SU-DHL-6 (cell line): ENCODE measurements around the gene FRZB.

Source experiments
- H2AFZ ChIP-seq: fragments of 200-600 bp; sonication (generic); 2 replicates; pipeline ENCODE4 v1.6.1; 2014; ENCODE audit warnings: low read depth, mild to moderate bottlenecking, moderate library complexity, mixed read lengths, antibody characterized with exemption, low read length; ENCODE audit not compliant: severe bottlenecking
- H3F3A ChIP-seq: fragments of 200-600 bp; shearing (Covaris generic); 2 replicates; pipeline ENCODE4 v1.6.0; 2016; ENCODE audit warnings: antibody characterized with exemption, mild to moderate bottlenecking; ENCODE audit not compliant: insufficient read depth
- H3K27ac ChIP-seq: fragments of 200-600 bp; sonication (generic); 2 replicates; pipeline ENCODE4 v1.5.1; 2016; ENCODE audit warnings: low read depth, mild to moderate bottlenecking, low read length, moderate library complexity, mixed read lengths
- H3K27me3 ChIP-seq: fragments of 200-600 bp; sonication (generic), shearing (Covaris generic); 2 replicates; pipeline ENCODE4 v1.6.0; 2014; ENCODE audit warnings: mild to moderate bottlenecking, low read length
- H3K36me3 ChIP-seq: fragments of 200-600 bp; sonication (generic); 2 replicates; pipeline ENCODE4 v1.6.1; 2014; ENCODE audit warnings: mild to moderate bottlenecking, low read length, mixed read lengths
- H3K4me2 ChIP-seq: fragments of 300-600, 200-600 bp; shearing (Covaris generic), sonication (generic); 2 replicates; pipeline ENCODE4 v1.6.0; 2014; ENCODE audit warnings: low read length, low read depth, mild to moderate bottlenecking; ENCODE audit not compliant: poor library complexity, severe bottlenecking
- H3K4me3 ChIP-seq: fragments of 200-600 bp; sonication (generic); 2 replicates; pipeline ENCODE4 v1.5.1; 2014; ENCODE audit warnings: antibody characterized with exemption, low read length, mild to moderate bottlenecking, mixed read lengths; ENCODE audit not compliant: insufficient read depth, poor library complexity, severe bottlenecking
- H3K79me2 ChIP-seq: fragments of 200-600 bp; sonication (generic); 2 replicates; pipeline ENCODE4 v1.6.1; 2014; ENCODE audit warnings: mild to moderate bottlenecking, low read length, moderate library complexity; ENCODE audit not compliant: insufficient read depth
- H3K9ac ChIP-seq: fragments of 200-600 bp; sonication (generic); 2 replicates; pipeline ENCODE4 v1.7.0; 2014; ENCODE audit warnings: mild to moderate bottlenecking, low read length
- H3K9me2 ChIP-seq: fragments of 200-600 bp; sonication (generic); replicated peaks from 2 replicates; pipeline ENCODE4 v1.6.1; 2014; ENCODE audit warnings: low read length; ENCODE audit not compliant: insufficient read depth
- H3K9me3 ChIP-seq: fragments of 200-600 bp; sonication (generic); 2 replicates; pipeline ENCODE4 v1.6.1; 2014; ENCODE audit warnings: low read length, mixed read lengths; ENCODE audit not compliant: insufficient read depth
- H4K20me1 ChIP-seq: fragments of 200-600 bp; sonication (generic); 2 replicates; pipeline ENCODE4 v1.6.1; 2014; ENCODE audit warnings: low read depth, mild to moderate bottlenecking, antibody characterized with exemption, low read length, moderate library complexity, mixed read lengths
- EZH2phosphoT487 ChIP-seq: fragments of 200-600 bp; sonication (generic), shearing (Covaris generic); conservative IDR thresholded peaks from 2 replicates; pipeline ENCODE4 v1.6.1; 2018; ENCODE audit warnings: mild to moderate bottlenecking, antibody characterized with exemption, low read length, moderate library complexity, mixed read lengths
- TF ChIP-seq, protein P1 (sequence below): fragments of 200-600 bp; sonication (generic); IDR thresholded peaks from one replicate; pipeline ENCODE4 v1.5.1; 2017; ENCODE audit warnings: antibody characterized with exemption, mild to moderate bottlenecking, low read length, moderate library complexity; ENCODE audit not compliant: insufficient read depth, poor library complexity, severe bottlenecking

Gene FRZB

DNA sequence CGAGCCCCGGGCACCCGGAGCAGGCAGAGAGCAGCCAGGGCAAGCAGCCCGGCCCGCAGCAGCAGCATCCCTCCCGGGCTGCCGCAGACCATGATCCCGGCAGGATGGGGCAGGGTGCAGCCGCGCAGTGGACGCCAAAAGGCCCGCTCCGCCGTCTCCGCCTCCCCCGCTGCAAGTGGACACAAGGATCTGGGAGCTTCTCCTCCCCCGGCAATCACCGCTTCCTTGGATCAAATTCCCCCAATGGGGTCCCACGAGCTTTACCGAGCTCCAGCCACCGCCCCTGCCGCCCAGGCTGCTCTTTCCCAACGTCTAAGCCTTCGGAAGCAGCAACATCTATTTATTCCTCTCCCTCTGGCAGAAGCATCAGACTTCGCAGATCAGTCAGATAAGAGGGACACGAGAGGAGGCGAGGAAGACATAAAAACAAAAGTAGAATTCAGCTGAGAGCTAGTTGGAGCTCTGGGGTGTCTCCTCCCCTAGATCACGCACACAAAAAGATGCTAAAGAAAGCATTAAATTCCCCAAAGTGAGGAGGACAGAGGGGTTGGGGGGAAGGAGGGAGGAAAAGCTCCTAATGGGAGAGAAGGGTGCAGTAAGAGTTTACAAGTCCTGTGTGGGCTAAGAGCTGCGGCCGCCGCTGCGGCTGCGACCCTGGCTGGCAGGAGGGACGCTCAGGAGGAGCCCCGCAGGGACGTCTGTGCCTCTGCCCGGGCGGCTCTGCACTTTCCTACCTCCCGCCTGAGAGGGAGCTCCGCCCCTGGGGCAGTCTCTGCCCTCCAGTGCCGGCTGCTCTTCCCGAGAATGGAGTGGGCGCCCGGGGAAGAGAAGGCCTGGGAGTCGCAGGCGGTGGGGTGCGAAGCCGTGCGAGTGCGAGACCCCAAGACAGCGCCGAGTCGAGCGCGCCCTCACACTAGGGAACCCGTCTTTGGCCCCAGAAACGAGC lies at the start of gene FRZB:
Gene FRZB (minus strand): TSS at position 177 of the 946 bp plus-strand sequence. CDS start 85 bp downstream, at position 92.
- no peak within 1 kb of the TSS for H3K27ac ChIP-seq
- no peak within 1 kb of the TSS for H3K9ac ChIP-seq
- H2AFZ ChIP-seq = no peak within 1 kb of the TSS
- H3K4me2 ChIP-seq = no peak within 1 kb of the TSS
- H3K27me3 ChIP-seq = no peaks in the 10 kb centered on the region
- H3K36me3 ChIP-seq = no peaks in the 10 kb centered on the region
- no peaks in the 10 kb centered on the region for H3F3A ChIP-seq
- no peak within 1 kb of the TSS for H3K4me3 ChIP-seq
- no peaks in the 10 kb centered on the region for H4K20me1 ChIP-seq
- TF ChIP-seq, protein P1, sequence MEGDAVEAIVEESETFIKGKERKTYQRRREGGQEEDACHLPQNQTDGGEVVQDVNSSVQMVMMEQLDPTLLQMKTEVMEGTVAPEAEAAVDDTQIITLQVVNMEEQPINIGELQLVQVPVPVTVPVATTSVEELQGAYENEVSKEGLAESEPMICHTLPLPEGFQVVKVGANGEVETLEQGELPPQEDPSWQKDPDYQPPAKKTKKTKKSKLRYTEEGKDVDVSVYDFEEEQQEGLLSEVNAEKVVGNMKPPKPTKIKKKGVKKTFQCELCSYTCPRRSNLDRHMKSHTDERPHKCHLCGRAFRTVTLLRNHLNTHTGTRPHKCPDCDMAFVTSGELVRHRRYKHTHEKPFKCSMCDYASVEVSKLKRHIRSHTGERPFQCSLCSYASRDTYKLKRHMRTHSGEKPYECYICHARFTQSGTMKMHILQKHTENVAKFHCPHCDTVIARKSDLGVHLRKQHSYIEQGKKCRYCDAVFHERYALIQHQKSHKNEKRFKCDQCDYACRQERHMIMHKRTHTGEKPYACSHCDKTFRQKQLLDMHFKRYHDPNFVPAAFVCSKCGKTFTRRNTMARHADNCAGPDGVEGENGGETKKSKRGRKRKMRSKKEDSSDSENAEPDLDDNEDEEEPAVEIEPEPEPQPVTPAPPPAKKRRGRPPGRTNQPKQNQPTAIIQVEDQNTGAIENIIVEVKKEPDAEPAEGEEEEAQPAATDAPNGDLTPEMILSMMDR = no peak
- no peaks in the 10 kb centered on the region for H3K79me2 ChIP-seq
- no peaks in the 10 kb centered on the region for H3K9me3 ChIP-seq
- H3K9me2 ChIP-seq = no peaks in the 10 kb centered on the region

- Histone ChIP-seq H3K9me3 (no peaks in the 10 kb centered on the region), H3F3A (no peaks in the 10 kb centered on the region), H3K27me3 (no peaks in the 10 kb centered on the region), H3K4me2 (no peak overlapping the region), H3K9me2 (no peaks in the 10 kb centered on the region), H3K9ac (no peak overlapping the region), H3K79me2 (no peaks in the 10 kb centered on the region), H3K4me3 (no peak overlapping the region), H3K27ac (no peak overlapping the region), H2AFZ (no peak overlapping the region), H4K20me1 (no peaks in the 10 kb centered on the region), H3K36me3 (no peaks in the 10 kb centered on the region)
- no peak for TF ChIP-seq EZH2phosphoT487
- TF ChIP-seq, protein P1 = no peak
These were observed 49.2 kb upstream of the FRZB start for GRCh38 chr2:182915369-182916326.

GRCh38 chr2:182914852-182915251 lies 48.4 kb upstream of the FRZB start:
- no peak overlapping the region for H3K9ac ChIP-seq
- TF ChIP-seq, protein P1 = no peak
- H3K4me2 ChIP-seq = no peak overlapping the region
- H3K9me3 ChIP-seq = no peaks in the 10 kb centered on the region
- H3K36me3 ChIP-seq = no peaks in the 10 kb centered on the region
- no peak overlapping the region for H3K27ac ChIP-seq
- no peak overlapping the region for H2AFZ ChIP-seq
- no peaks in the 10 kb centered on the region for H3F3A ChIP-seq
- H3K4me3 ChIP-seq = no peak overlapping the region
- no peaks in the 10 kb centered on the region for H3K79me2 ChIP-seq
- H3K27me3 ChIP-seq = no peaks in the 10 kb centered on the region
- H3K9me2 ChIP-seq = no peaks in the 10 kb centered on the region
- H4K20me1 ChIP-seq = no peaks in the 10 kb centered on the region
